ENCODE measurements around the gene SLC31A1.

SLC31A1 gene

GRCh38 chr9:113219969-113220368 lies 1.4 kb upstream of the SLC31A1 start (continued):
- TF ChIP-seq, protein P1, sequence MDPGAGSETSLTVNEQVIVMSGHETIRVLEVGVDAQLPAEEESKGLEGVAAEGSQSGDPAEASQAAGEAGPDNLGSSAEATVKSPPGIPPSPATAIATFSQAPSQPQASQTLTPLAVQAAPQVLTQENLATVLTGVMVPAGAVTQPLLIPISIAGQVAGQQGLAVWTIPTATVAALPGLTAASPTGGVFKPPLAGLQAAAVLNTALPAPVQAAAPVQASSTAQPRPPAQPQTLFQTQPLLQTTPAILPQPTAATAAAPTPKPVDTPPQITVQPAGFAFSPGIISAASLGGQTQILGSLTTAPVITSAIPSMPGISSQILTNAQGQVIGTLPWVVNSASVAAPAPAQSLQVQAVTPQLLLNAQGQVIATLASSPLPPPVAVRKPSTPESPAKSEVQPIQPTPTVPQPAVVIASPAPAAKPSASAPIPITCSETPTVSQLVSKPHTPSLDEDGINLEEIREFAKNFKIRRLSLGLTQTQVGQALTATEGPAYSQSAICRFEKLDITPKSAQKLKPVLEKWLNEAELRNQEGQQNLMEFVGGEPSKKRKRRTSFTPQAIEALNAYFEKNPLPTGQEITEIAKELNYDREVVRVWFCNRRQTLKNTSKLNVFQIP (CRISPR knock-in tag; IDR thresholded peaks at IDR 0.05; ENCODE audit: borderline replicate concordance, low read depth): no peak
- no peak for TF ChIP-seq ESRRG (CRISPR knock-in tag; IDR thresholded peaks at IDR 0.05)
- no peak for TF ChIP-seq BACH2 (CRISPR knock-in tag; IDR thresholded peaks at IDR 0.05; ENCODE audit: borderline replicate concordance)

DNA sequence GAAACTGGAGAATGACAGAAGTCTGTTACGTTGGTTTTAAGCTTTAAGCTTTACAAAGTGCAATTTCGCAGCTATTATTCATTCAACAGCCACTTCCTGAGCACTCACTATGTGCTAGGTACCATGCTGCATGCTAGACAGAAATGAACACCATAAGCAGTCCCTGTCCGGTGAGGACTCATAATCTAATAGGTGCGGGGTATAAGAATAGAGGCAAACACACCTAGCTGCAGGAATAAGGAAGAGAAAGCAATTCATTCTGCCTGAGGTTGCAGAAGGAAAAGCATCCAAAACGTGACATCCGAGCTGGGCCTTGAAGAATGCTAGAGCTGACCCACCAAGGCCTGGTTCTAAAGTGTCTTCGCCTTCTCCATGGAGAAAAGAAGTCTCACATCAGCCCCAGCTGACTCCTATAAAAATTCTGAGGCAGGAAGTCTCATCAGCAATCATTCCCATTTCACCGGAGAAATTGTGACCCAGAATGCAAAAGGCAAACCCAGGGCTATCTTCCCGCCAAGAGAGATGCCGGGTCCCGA lies 809 bp upstream of the SLC31A1 start:
- no peak; the same call in 1 of the 3 replicates for ATAC-seq
- TF ChIP-seq OSR1 (CRISPR knock-in tag; IDR thresholded peaks at IDR 0.05): no peak
- no peak for TF ChIP-seq RARB (CRISPR knock-in tag; IDR thresholded peaks at IDR 0.05)
- no peak for TF ChIP-seq ZNF70 (CRISPR knock-in tag; IDR thresholded peaks at IDR 0.05)
- no peak for TF ChIP-seq ZFP30 (CRISPR knock-in tag; IDR thresholded peaks at IDR 0.05)

- TF ChIP-seq TOX (CRISPR knock-in tag; IDR thresholded peaks at IDR 0.05; ENCODE audit: borderline replicate concordance) (no peak), OSR1 (CRISPR knock-in tag; IDR thresholded peaks at IDR 0.05) (no peak), BACH2 (CRISPR knock-in tag; IDR thresholded peaks at IDR 0.05; ENCODE audit: borderline replicate concordance) (no peak)
Observed at GRCh38 chr9:113221800-113222481, 597 bp downstream of the SLC31A1 start.

DNA sequence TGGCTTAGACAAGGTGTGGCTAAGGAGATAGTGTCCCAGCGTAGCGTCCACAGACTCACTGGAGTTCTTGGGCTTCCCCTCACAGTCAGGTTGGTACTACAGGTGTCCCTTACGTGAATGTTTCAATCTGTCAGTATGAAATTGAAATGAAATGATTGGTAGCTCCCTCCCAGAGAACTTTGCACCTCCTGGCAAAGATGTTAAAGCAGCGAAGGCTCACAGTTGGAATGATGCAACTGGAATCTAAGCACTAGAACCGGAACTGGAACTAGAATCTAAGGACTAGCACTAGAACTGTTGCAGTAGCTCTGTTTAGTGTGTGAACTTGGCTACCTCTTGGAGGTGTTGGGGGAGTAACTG lies 1.1 kb downstream of the SLC31A1 start:
- TF ChIP-seq OSR1 (CRISPR knock-in tag; IDR thresholded peaks at IDR 0.05): no peak
- no peak for TF ChIP-seq ZFP3 (CRISPR knock-in tag; IDR thresholded peaks at IDR 0.05)
- TF ChIP-seq ZC3H10 (CRISPR knock-in tag; IDR thresholded peaks at IDR 0.05): no peak
- no peak; the same call in 2 of the 3 replicates for ATAC-seq

More at GRCh38 chr9:113221800-113222481, 597 bp downstream of the SLC31A1 start:
- ATAC-seq: peak; percentile 44

- ATAC-seq: no peak
- TF ChIP-seq ZNF8 (CRISPR knock-in tag; IDR thresholded peaks at IDR 0.05) (no peak), RARB (CRISPR knock-in tag; IDR thresholded peaks at IDR 0.05) (no peak), ZNF70 (CRISPR knock-in tag; IDR thresholded peaks at IDR 0.05) (no peak), PATZ1 (CRISPR knock-in tag; IDR thresholded peaks at IDR 0.05; ENCODE audit: borderline replicate concordance) (no peak), ZNF565 (CRISPR knock-in tag; conservative IDR thresholded peaks at IDR 0.05; ENCODE audit: low read depth) (no peak), ZFP3 (CRISPR knock-in tag; IDR thresholded peaks at IDR 0.05) (no peak), ESRRG (CRISPR knock-in tag; IDR thresholded peaks at IDR 0.05) (no peak)
Observed at GRCh38 chr9:113223963-113224362, 2.6 kb downstream of the SLC31A1 start.

DNA sequence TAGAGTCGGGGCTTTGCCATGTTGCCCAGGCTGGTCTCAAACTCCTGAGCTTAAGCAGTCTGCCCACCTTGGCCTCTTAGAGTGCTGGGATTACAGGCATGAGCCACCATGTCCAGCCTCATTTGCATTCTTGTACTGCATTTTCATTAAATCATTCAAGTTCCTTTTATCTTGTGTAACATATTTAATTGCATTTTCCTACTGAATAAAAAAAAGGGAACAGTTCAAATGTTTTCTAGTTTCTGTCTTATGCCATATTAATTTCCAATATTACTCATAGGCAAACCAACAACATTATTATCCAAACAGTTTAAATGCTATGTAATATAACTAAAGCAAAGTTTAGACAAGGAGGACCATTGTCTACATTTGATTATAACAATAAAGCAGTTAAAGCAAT lies 6.1 kb downstream of the SLC31A1 start:
- no peak for ATAC-seq
- TF ChIP-seq SNAI2 (CRISPR knock-in tag; IDR thresholded peaks at IDR 0.05) (no peak), ZFP30 (CRISPR knock-in tag; IDR thresholded peaks at IDR 0.05) (no peak), TCF4 (CRISPR knock-in tag; IDR thresholded peaks at IDR 0.05; ENCODE audit: borderline replicate concordance) (no peak), ARNTL (CRISPR knock-in tag; IDR thresholded peaks at IDR 0.05; ENCODE audit: borderline replicate concordance, low read depth) (no peak), ESRRG (CRISPR knock-in tag; IDR thresholded peaks at IDR 0.05) (no peak), BACH2 (CRISPR knock-in tag; IDR thresholded peaks at IDR 0.05; ENCODE audit: borderline replicate concordance) (no peak), PATZ1 (CRISPR knock-in tag; IDR thresholded peaks at IDR 0.05; ENCODE audit: borderline replicate concordance) (no peak), ZNF70 (CRISPR knock-in tag; IDR thresholded peaks at IDR 0.05) (no peak), ZNF8 (CRISPR knock-in tag; IDR thresholded peaks at IDR 0.05) (no peak), ISL1 (CRISPR knock-in tag; IDR thresholded peaks at IDR 0.05) (no peak), PPARA (CRISPR knock-in tag; IDR thresholded peaks at IDR 0.05; ENCODE audit: borderline replicate concordance) (no peak), ZNF565 (CRISPR knock-in tag; conservative IDR thresholded peaks at IDR 0.05; ENCODE audit: low read depth) (no peak), TSHZ2 (CRISPR knock-in tag; IDR thresholded peaks at IDR 0.05) (no peak), RARB (CRISPR knock-in tag; IDR thresholded peaks at IDR 0.05) (no peak)
- TF ChIP-seq, protein P1 (CRISPR knock-in tag; IDR thresholded peaks at IDR 0.05; ENCODE audit: borderline replicate concordance, low read depth): no peak
